ENCODE data around the gene CNTN4.

The CNTN4 gene

GRCh38 chr3:2851361-2851760 lies 752.7 kb downstream of the CNTN4 start:
- DNase-seq (ENCODE audit: low read depth): no peak

GRCh38 chr3:2851835-2852234 lies 753.2 kb downstream of the CNTN4 start:
- DNase-seq (ENCODE audit: low read depth): no peak
- TF ChIP-seq CTCF (IDR thresholded peaks at IDR 0.05; ENCODE audit: low read depth, low read length, missing control alignments): no peak

More at GRCh38 chr3:2851361-2851760, 752.7 kb downstream of the CNTN4 start:
- in situ Hi-C loops (cut with HindIII; ENCODE audit: low sequenced_read_pairs): no loop called here
- no peak overlapping the region for H3K4me3 ChIP-seq (ENCODE audit: low read depth, low read length)
- TF ChIP-seq CTCF (IDR thresholded peaks at IDR 0.05; ENCODE audit: low read depth, low read length, missing control alignments): no peak

GRCh38 chr3:2853651-2854050 lies 755.0 kb downstream of the CNTN4 start:
- in situ Hi-C loops (cut with HindIII; ENCODE audit: low sequenced_read_pairs): no loop called here
- no peak overlapping the region for H3K4me3 ChIP-seq (ENCODE audit: low read depth, low read length)
- TF ChIP-seq CTCF (IDR thresholded peaks at IDR 0.05; ENCODE audit: low read depth, low read length, missing control alignments): no peak
- no peak for DNase-seq (ENCODE audit: low read depth)

More at GRCh38 chr3:2851835-2852234, 753.2 kb downstream of the CNTN4 start:
- in situ Hi-C loops (cut with HindIII; ENCODE audit: low sequenced_read_pairs): no loop called here
- no peak overlapping the region for H3K4me3 ChIP-seq (ENCODE audit: low read depth, low read length)

GRCh38 chr3:2856138-2857133 lies 757.8 kb downstream of the CNTN4 start:
- no peak for DNase-seq (ENCODE audit: low read depth)
- in situ Hi-C loops (cut with HindIII; ENCODE audit: low sequenced_read_pairs): no loop called here
- H3K4me3 ChIP-seq (ENCODE audit: low read depth, low read length): no peak overlapping the region
- no peak for TF ChIP-seq CTCF (IDR thresholded peaks at IDR 0.05; ENCODE audit: low read depth, low read length, missing control alignments)

- in situ Hi-C loops (cut with HindIII; ENCODE audit: low sequenced_read_pairs): no loop called here
- H3K4me3 ChIP-seq (ENCODE audit: low read depth, low read length): no peak overlapping the region
- no peak for DNase-seq (ENCODE audit: low read depth)
- no peak for TF ChIP-seq CTCF (IDR thresholded peaks at IDR 0.05; ENCODE audit: low read depth, low read length, missing control alignments)
Observed at GRCh38 chr3:2860626-2861025, 762.0 kb downstream of the CNTN4 start.

GRCh38 chr3:2861120-2861519 lies 762.5 kb downstream of the CNTN4 start:
- no peak for TF ChIP-seq CTCF (IDR thresholded peaks at IDR 0.05; ENCODE audit: low read depth, low read length, missing control alignments)
- no peak overlapping the region for H3K4me3 ChIP-seq (ENCODE audit: low read depth, low read length)
- no peak for DNase-seq (ENCODE audit: low read depth)
- in situ Hi-C loops (cut with HindIII; ENCODE audit: low sequenced_read_pairs): no loop called here
